H1 (cell line): ENCODE measurements around the gene TPRKB. TPM values are rescaled to one million over a fixed set of nuclear protein-coding genes. Genes with fewer than 3 reads are reported as not detected.
"Not testable (repeated sequence)": the region's sequence is repeated elsewhere in the genome, so short reads cannot be mapped to it uniquely, and the experiment has no call there.

Experiments
- CTCF ChIA-PET: fragments of 300-600 bp; sonication (Branson Sonifier 250); formaldehyde crosslinking; loops from one replicate; lab custom pipeline; 2021; ENCODE audit not compliant: partially characterized antibody; lab: Charles Lee
- POLR2A ChIA-PET: fragments of 300-600 bp; sonication (Branson Sonifier 250); formaldehyde crosslinking; loops from one replicate; lab custom pipeline; 2021; ENCODE audit warnings: inconsistent platforms; ENCODE audit not compliant: partially characterized antibody; lab: Charles Lee
- DNase-seq, 2 experiments: peaks; one replicate each; pipeline versions ENCODE4 v3.0.0 to v3.0.0-alpha.2; 2010 to 2022; ENCODE audit warnings: low spot score in 2 of 2, low read depth in 1 of 2, mixed read lengths in 1 of 2
- FAIRE-seq: peaks from 2 replicates; lab custom pipeline; 2011; peaks lifted over from hg19 to GRCh38; lab: Jason Lieb, UNC
- H2AFZ ChIP-seq: 2 replicates; pipeline ENCODE4 v1.8.1; 2012; ENCODE audit warnings: low read length, inconsistent platforms
- H2AK5ac ChIP-seq: 2 replicates; pipeline ENCODE4 v1.6.1; 2013; ENCODE audit warnings: low read depth, low read length
- H2BK120ac ChIP-seq: replicated peaks from 2 replicates; pipeline ENCODE3; 2013; ENCODE audit warnings: low read depth, low read length, inconsistent platforms
- H2BK12ac ChIP-seq: 2 replicates; pipeline ENCODE4 v1.6.1; 2013; ENCODE audit warnings: low read depth, low read length
- H2BK15ac ChIP-seq: 2 replicates; pipeline ENCODE4 v1.6.1; 2013; ENCODE audit warnings: low read length
- H2BK20ac ChIP-seq: 2 replicates; pipeline ENCODE4 v1.6.1; 2013; ENCODE audit warnings: low read length
- H2BK5ac ChIP-seq: 2 replicates; pipeline ENCODE4 v1.6.1; 2013; ENCODE audit warnings: low read depth, low read length
- H3K14ac ChIP-seq: 2 replicates; pipeline ENCODE4 v1.6.1; 2013; ENCODE audit warnings: inconsistent platforms; ENCODE audit not compliant: insufficient read length
- H3K18ac ChIP-seq: 2 replicates; pipeline ENCODE4 v1.6.1; 2013; ENCODE audit warnings: low read length; ENCODE audit errors: extremely low read depth
- H3K23ac ChIP-seq: 2 replicates; pipeline ENCODE4 v1.6.1; 2013; ENCODE audit warnings: inconsistent platforms; ENCODE audit not compliant: insufficient read length
- H3K23me2 ChIP-seq: 2 replicates; pipeline ENCODE4 v1.6.1; 2013; ENCODE audit warnings: low read depth, low read length
- H3K27ac ChIP-seq: 2 replicates; pipeline ENCODE4 v1.6.1; 2011; ENCODE audit warnings: low read depth, low read length, inconsistent platforms
- H3K27me3 ChIP-seq, 4 experiments: replicated peaks in 1 of 4; 1 replicate in 1 of 4; 2 replicates in 3 of 4; pipeline versions ENCODE4 v1.6.1 to v1.8.1; 2011 to 2013; ENCODE audit warnings: low read length in 3 of 4, mild to moderate bottlenecking in 3 of 4, inconsistent platforms in 2 of 4, mixed read lengths in 2 of 4, moderate library complexity in 1 of 4; ENCODE audit not compliant: control insufficient read depth in 3 of 4, insufficient read depth in 3 of 4; ENCODE audit errors: extremely low read depth in 1 of 4
- H3K36me3 ChIP-seq, 4 experiments: 2 replicates each; pipeline versions ENCODE4 v1.6.1 to v1.8.1; 2011 to 2013; ENCODE audit warnings: mild to moderate bottlenecking in 4 of 4, low read length in 3 of 4, moderate library complexity in 2 of 4, control low read depth in 1 of 4, inconsistent platforms in 1 of 4; ENCODE audit not compliant: insufficient read depth in 4 of 4, control insufficient read depth in 2 of 4
- H3K4ac ChIP-seq: replicated peaks from 2 replicates; pipeline ENCODE3; 2013; ENCODE audit warnings: low read length, low read depth, mixed read lengths, inconsistent platforms; ENCODE audit not compliant: insufficient read length
- H3K4me1 ChIP-seq, 4 experiments: replicated peaks in 1 of 4; 1 replicate in 1 of 4; 2 replicates in 3 of 4; pipeline versions ENCODE4 v1.6.1 to v1.8.1; 2011 to 2013; ENCODE audit warnings: low read length in 3 of 4, inconsistent platforms in 2 of 4, mixed read lengths in 1 of 4; ENCODE audit not compliant: insufficient read depth in 4 of 4, control insufficient read depth in 3 of 4
- H3K4me2 ChIP-seq, 2 experiments: 2 replicates each; pipeline versions ENCODE4 v1.6.1 to v1.8.1; 2011 to 2013; ENCODE audit warnings: low read depth in 2 of 2, low read length in 2 of 2, control low read depth in 1 of 2, inconsistent platforms in 1 of 2, mild to moderate bottlenecking in 1 of 2; ENCODE audit not compliant: insufficient read depth in 1 of 2
- H3K4me3 ChIP-seq, 4 experiments: fragments of 200-600, 300-600 bp in 1 of 4; sonication (generic), shearing (Covaris generic), sonication (Bioruptor Twin) in 1 of 4; 2 replicates each; pipeline versions ENCODE4 v1.5.1 to v1.8.1; 2011 to 2016; ENCODE audit warnings: low read length in 4 of 4, low read depth in 3 of 4, control low read depth in 2 of 4, inconsistent platforms in 2 of 4, mild to moderate bottlenecking in 2 of 4, mixed read lengths in 1 of 4, moderate library complexity in 1 of 4; ENCODE audit not compliant: insufficient read depth in 2 of 4; ENCODE audit errors: extremely low read depth in 1 of 4
- H3K56ac ChIP-seq: replicated peaks from 2 replicates; pipeline ENCODE3; 2013; ENCODE audit warnings: low read depth, mild to moderate bottlenecking, mixed read lengths, low read length, inconsistent platforms; ENCODE audit not compliant: insufficient read length
- H3K79me1 ChIP-seq: 2 replicates; pipeline ENCODE4 v1.6.1; 2013; ENCODE audit warnings: low read depth, low read length, control low read depth
- H3K79me2 ChIP-seq, 2 experiments: 2 replicates each; pipeline versions ENCODE4 v1.6.1 to v1.8.1; 2012 to 2013; ENCODE audit warnings: low read length in 2 of 2, mild to moderate bottlenecking in 2 of 2, inconsistent platforms in 1 of 2; ENCODE audit not compliant: insufficient read depth in 2 of 2, control insufficient read depth in 1 of 2
- H3K9ac ChIP-seq, 4 experiments: replicated peaks in 1 of 4; 1 replicate in 1 of 4; 2 replicates in 3 of 4; pipeline versions ENCODE4 v1.6.1 to v1.8.1; 2011 to 2013; ENCODE audit warnings: low read depth in 3 of 4, low read length in 3 of 4, control low read depth in 2 of 4, mild to moderate bottlenecking in 2 of 4, moderate library complexity in 2 of 4, inconsistent platforms in 1 of 4; ENCODE audit errors: extremely low read depth in 1 of 4
- H3K9me3 ChIP-seq, 2 experiments: 2 replicates each; pipeline versions ENCODE4 v1.6.1 to v1.8.1; 2012 to 2013; ENCODE audit warnings: mild to moderate bottlenecking in 2 of 2, moderate library complexity in 2 of 2, control low read depth in 1 of 2, inconsistent platforms in 1 of 2, low read depth in 1 of 2, low read length in 1 of 2, mixed read lengths in 1 of 2; ENCODE audit not compliant: insufficient read depth in 2 of 2
- H4K20me1 ChIP-seq, 2 experiments: replicated peaks in 1 of 2; 2 replicates each; pipeline versions ENCODE3 to v1.8.1; 2011 to 2013; ENCODE audit warnings: inconsistent platforms in 2 of 2, low read length in 2 of 2, mild to moderate bottlenecking in 1 of 2; ENCODE audit not compliant: insufficient read depth in 2 of 2, control insufficient read depth in 1 of 2
- H4K5ac ChIP-seq: 2 replicates; pipeline ENCODE4 v1.6.1; 2013; ENCODE audit warnings: low read length, low read depth, mixed read lengths, inconsistent platforms; ENCODE audit not compliant: insufficient read length
- H4K8ac ChIP-seq: 2 replicates; pipeline ENCODE4 v1.8.0; 2013; ENCODE audit warnings: mild to moderate bottlenecking, moderate library complexity, low read length, inconsistent platforms; ENCODE audit not compliant: insufficient read depth; ENCODE audit errors: extremely low read depth
- H4K91ac ChIP-seq: replicated peaks from 2 replicates; pipeline ENCODE3; 2013; ENCODE audit warnings: low read length, mixed read lengths, inconsistent platforms; ENCODE audit not compliant: insufficient read length
- WGBS, 2 experiments: shearing (Covaris generic) in 1 of 2; methylation state at CpG; one replicate each; pipeline versions ENCODE4 v1.1.6 to v1.1.7; 2013 to 2015; ENCODE audit warnings: low lambda C conversion rate in 2 of 2, mixed read lengths in 2 of 2, inconsistent platforms in 1 of 2, low coverage in 1 of 2, missing lambda C conversion rate in 1 of 2; ENCODE audit not compliant: insufficient replicate concordance in 2 of 2, insufficient coverage in 1 of 2, insufficient read length in 1 of 2; ENCODE audit errors: extremely low coverage in 1 of 2, missing lambda C conversion rate in 1 of 2; 5-methylcytosine and 5-hydroxymethylcytosine counted together
- polyA plus RNA-seq, 7 experiments: library from polyadenylated mRNA; depleted of rRNA in 3 of 7; stranded (reverse) in 5 of 7; unstranded in 2 of 7; fragments of >200 nt in 5 of 7; fragments of 200-250 nt in 2 of 7; gene quantifications; 1 replicate in 5 of 7; 2 replicates in 1 of 7; 4 replicates in 1 of 7; pipeline versions ENCODE4 v1.2.1 to v1.2.3, GENCODE V29; 2011 to 2013; ENCODE audit warnings: missing spikeins in 2 of 7, mixed read lengths in 2 of 7
- total RNA-seq: library from RNA; stranded (reverse); fragmentation: NEBNext Ultra II Directional; extraction: Animal tissue kit (Norgen Biotek cat#: 25700); gene quantifications from 2 replicates; pipeline ENCODE4 v1.2.1, GENCODE V29; 2021

The TPRKB gene
- total and polyA plus RNA-seq, 2 of the 8 experiments (the other 6 are each of a cell fraction or from before 2014, with no cell fraction given) = 40.3 to 41.6 TPM

- H2AFZ ChIP-seq, H3K27me3 ChIP-seq, H3K14ac ChIP-seq, H3K36me3 ChIP-seq, FAIRE-seq, H2BK15ac ChIP-seq, H2AK5ac ChIP-seq, H3K18ac ChIP-seq, H4K5ac ChIP-seq, H4K91ac ChIP-seq, H3K79me2 ChIP-seq, H2BK12ac ChIP-seq, H3K27ac ChIP-seq, H3K4me1 ChIP-seq, DNase-seq, H2BK20ac ChIP-seq, H4K8ac ChIP-seq, H3K79me1 ChIP-seq, H4K20me1 ChIP-seq, H3K56ac ChIP-seq, H2BK5ac ChIP-seq, POLR2A ChIA-PET, H3K23me2 ChIP-seq, CTCF ChIA-PET, H3K9me3 ChIP-seq, H3K23ac ChIP-seq, H3K4me2 ChIP-seq, H3K9ac ChIP-seq, H3K4ac ChIP-seq, H3K4me3 ChIP-seq, H2BK120ac ChIP-seq: not testable (repeated sequence)
- WGBS, 2 experiments = 88% methylated on average over 5 of the region's 5 CpGs; no CpG with 5 or more reads in 1 of the 2 experiments
Observed at GRCh38 chr2:73688494-73688893, 48.7 kb downstream of the TPRKB start.
